Measurements from ENCODE around the gene ITSN1. TPM values are rescaled to one million over a fixed set of nuclear protein-coding genes. Genes with fewer than 3 reads are reported as not detected.

The ITSN1 gene
- total and polyA plus RNA-seq, 2 of the 13 experiments (the other 11 are each of a cell fraction or from before 2014, with no cell fraction given), result 26.1 to 33.8 TPM

GRCh38 chr21:33871171-33871570, 228.9 kb downstream of the ITSN1 start:
- CTCF ChIA-PET (ENCODE audit: low intra/inter-chr PET ratio, low total read pairs), result no interaction called here
- intact Hi-C loops (cut with micrococcal nuclease; ENCODE audit: unreplicated experiment), result no loop called here
- Histone ChIP-seq H3K79me2 (ENCODE audit: insufficient read depth, low read length) (no peaks in the 10 kb centered on the region), H3K4me3 (replicated peaks in 1 of 3; ENCODE audit: insufficient read depth in 1 of 3, low read depth in 2 of 3, low read length in 3 of 3) (no peak overlapping the region), H3K36me3 (replicated peaks in 1 of 2; ENCODE audit: control insufficient read depth in 1 of 2, insufficient read depth in 2 of 2, low read length in 2 of 2) (no peaks in the 10 kb centered on the region), H3K9me3 (ENCODE audit: low read length) (no peaks in the 10 kb centered on the region), H3K27ac (ENCODE audit: extremely low read length, insufficient read depth, low read length) (no peak overlapping the region), H3K9ac (ENCODE audit: insufficient read depth, low read depth, low read length) (no peak overlapping the region), H3K4me1 (ENCODE audit: insufficient read depth, low read length) (peaks cover 26% of the 10 kb centered on the region), H3K27me3 (ENCODE audit: control insufficient read depth in 1 of 2, insufficient read depth in 2 of 2, low read length in 2 of 2) (no peaks in the 10 kb centered on the region; a peak in 1 of 5 replicates), H3K4me2 (ENCODE audit: low read depth, low read length) (no peak overlapping the region), H4K20me1 (ENCODE audit: insufficient read depth, low read length) (no peaks in the 10 kb centered on the region), H2AFZ (ENCODE audit: low read length) (no peak overlapping the region)
- 53% methylated on average over 5 of the region's 5 CpGs for WGBS (ENCODE audit: low lambda C conversion rate)
- BruUV-seq (replicated peaks), result no TSS peak
- ATAC-seq, result no peak
- POLR2A ChIA-PET, result no interaction called here
- FAIRE-seq, result no peak
- in situ Hi-C loops (cut with HindIII; ENCODE audit: extremely low pct_ligation_motif_present, low pct_unique_long_range_greater_than_20kb), result no loop called here
- DNase-seq (ENCODE audit: low spot score), result no peak
- TF ChIP-seq TEAD3 (CRISPR knock-in tag; optimal IDR thresholded peaks at IDR 0.05; ENCODE audit: borderline replicate concordance), result no peak
- TF ChIP-seq MIXL1 (CRISPR knock-in tag; IDR thresholded peaks at IDR 0.05), result no peak
- TF ChIP-seq ZNF362 (CRISPR knock-in tag; IDR thresholded peaks at IDR 0.05; ENCODE audit: borderline replicate concordance), result no peak
- no peak for TF ChIP-seq SOX6 (IDR thresholded peaks at IDR 0.05)
- no peak for TF ChIP-seq SOX6 (CRISPR knock-in tag; IDR thresholded peaks at IDR 0.05)
- TF ChIP-seq ZNF747 (CRISPR knock-in tag; IDR thresholded peaks at IDR 0.05; ENCODE audit: borderline replicate concordance), result no peak
- no peak for TF ChIP-seq ZNF562 (CRISPR knock-in tag; IDR thresholded peaks at IDR 0.05; ENCODE audit: borderline replicate concordance)
- no peak for TF ChIP-seq ZNF83 (CRISPR knock-in tag; IDR thresholded peaks at IDR 0.05; ENCODE audit: borderline replicate concordance)
- TF ChIP-seq SALL2 (CRISPR knock-in tag; IDR thresholded peaks at IDR 0.05), result no peak
